Measurements from ENCODE around the gene RETREG3. TPM values are rescaled to one million over a fixed set of nuclear protein-coding genes. Genes with fewer than 3 reads are reported as not detected.
A peak's percentile ranks its signal among the peaks of the same experiment; 100 is the strongest.

RETREG3 gene
- total and polyA plus RNA-seq, 2 of the 13 experiments (the other 11 are each of a cell fraction or from before 2014, with no cell fraction given) = 47.0 to 55.8 TPM

DNA sequence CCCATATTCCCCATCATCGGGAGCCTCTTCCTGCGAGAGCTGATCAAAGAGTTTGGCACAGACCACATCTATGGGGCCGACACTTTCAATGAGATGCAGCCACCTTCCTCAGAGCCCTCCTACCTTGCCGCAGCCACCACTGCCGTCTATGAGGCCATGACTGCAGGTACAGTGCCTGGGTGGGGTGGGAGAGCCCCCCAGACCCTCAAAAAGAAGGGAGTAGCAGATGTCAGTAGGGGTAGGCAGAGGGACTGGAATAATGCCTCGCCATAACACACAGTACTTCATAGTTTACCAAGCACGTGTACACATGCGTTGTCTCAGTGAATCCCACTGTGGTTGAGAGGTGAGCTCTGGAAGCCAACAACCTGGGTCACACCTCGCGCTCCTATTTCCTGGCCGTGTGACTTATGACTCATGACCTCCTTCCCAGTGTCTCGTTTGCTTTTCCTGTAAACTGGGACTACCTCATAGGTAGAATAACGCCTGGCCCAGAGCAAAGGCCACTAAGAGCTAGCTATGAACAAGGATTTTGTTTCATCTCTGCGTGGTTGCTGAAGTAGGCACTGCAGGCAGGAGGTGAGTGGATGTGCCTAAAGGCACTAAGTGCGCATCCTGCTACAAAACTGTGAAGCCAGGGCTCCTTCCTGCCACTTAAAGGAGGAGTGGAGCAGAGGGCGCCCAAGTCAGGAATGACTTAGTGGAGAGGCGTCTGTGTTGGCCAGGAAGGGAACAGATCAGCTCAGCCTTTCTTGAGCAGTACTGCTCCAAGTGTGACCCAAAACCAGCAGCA lies 67.9 kb downstream of the RETREG3 start (continued):
- TF ChIP-seq, protein P1, sequence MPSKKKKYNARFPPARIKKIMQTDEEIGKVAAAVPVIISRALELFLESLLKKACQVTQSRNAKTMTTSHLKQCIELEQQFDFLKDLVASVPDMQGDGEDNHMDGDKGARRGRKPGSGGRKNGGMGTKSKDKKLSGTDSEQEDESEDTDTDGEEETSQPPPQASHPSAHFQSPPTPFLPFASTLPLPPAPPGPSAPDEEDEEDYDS (CRISPR knock-in tag; IDR thresholded peaks at IDR 0.05) = peak; percentile 77
- TF ChIP-seq ZFP82 (CRISPR knock-in tag; IDR thresholded peaks at IDR 0.05; ENCODE audit: borderline replicate concordance) (peak; percentile 49; the same call in 1 of the 2 replicates), HOXA9 (CRISPR knock-in tag; IDR thresholded peaks at IDR 0.05; ENCODE audit: borderline replicate concordance) (0 out of 2 replicates have a peak, but pooled peaks have one; percentile 22), MYC (CRISPR knock-in tag; IDR thresholded peaks at IDR 0.05; ENCODE audit: borderline replicate concordance) (peak; percentile 74; the same call in 1 of the 2 replicates), ZNF121 (CRISPR knock-in tag; IDR thresholded peaks at IDR 0.05) (peak; percentile 56; the same call in 1 of the 2 replicates), NAIF1 (CRISPR knock-in tag; IDR thresholded peaks at IDR 0.05; ENCODE audit: borderline replicate concordance) (0 out of 2 replicates have a peak, but pooled peaks have one; percentile 44), YEATS2 (CRISPR knock-in tag; IDR thresholded peaks at IDR 0.05; ENCODE audit: borderline replicate concordance) (peak; percentile 77; the same call in 1 of the 2 replicates), REPIN1 (CRISPR knock-in tag; IDR thresholded peaks at IDR 0.05; ENCODE audit: borderline replicate concordance, low read depth) (peak; percentile 33; the same call in 1 of the 2 replicates), ZNF7 (CRISPR knock-in tag; IDR thresholded peaks at IDR 0.05) (0 out of 2 replicates have a peak, but pooled peaks have one; percentile 2), HOXD1 (CRISPR knock-in tag; IDR thresholded peaks at IDR 0.05) (peak; percentile 39; the same call in 1 of the 2 replicates)
- TF ChIP-seq, protein P2, sequence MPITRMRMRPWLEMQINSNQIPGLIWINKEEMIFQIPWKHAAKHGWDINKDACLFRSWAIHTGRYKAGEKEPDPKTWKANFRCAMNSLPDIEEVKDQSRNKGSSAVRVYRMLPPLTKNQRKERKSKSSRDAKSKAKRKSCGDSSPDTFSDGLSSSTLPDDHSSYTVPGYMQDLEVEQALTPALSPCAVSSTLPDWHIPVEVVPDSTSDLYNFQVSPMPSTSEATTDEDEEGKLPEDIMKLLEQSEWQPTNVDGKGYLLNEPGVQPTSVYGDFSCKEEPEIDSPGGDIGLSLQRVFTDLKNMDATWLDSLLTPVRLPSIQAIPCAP (CRISPR knock-in tag; IDR thresholded peaks at IDR 0.05; ENCODE audit: low read depth) = 0 out of 2 replicates have a peak, but pooled peaks have one; percentile 27
- TF ChIP-seq, protein P3, sequence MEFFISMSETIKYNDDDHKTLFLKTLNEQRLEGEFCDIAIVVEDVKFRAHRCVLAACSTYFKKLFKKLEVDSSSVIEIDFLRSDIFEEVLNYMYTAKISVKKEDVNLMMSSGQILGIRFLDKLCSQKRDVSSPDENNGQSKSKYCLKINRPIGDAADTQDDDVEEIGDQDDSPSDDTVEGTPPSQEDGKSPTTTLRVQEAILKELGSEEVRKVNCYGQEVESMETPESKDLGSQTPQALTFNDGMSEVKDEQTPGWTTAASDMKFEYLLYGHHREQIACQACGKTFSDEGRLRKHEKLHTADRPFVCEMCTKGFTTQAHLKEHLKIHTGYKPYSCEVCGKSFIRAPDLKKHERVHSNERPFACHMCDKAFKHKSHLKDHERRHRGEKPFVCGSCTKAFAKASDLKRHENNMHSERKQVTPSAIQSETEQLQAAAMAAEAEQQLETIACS (CRISPR knock-in tag; IDR thresholded peaks at IDR 0.05) = no peak
- TF ChIP-seq, protein P4, sequence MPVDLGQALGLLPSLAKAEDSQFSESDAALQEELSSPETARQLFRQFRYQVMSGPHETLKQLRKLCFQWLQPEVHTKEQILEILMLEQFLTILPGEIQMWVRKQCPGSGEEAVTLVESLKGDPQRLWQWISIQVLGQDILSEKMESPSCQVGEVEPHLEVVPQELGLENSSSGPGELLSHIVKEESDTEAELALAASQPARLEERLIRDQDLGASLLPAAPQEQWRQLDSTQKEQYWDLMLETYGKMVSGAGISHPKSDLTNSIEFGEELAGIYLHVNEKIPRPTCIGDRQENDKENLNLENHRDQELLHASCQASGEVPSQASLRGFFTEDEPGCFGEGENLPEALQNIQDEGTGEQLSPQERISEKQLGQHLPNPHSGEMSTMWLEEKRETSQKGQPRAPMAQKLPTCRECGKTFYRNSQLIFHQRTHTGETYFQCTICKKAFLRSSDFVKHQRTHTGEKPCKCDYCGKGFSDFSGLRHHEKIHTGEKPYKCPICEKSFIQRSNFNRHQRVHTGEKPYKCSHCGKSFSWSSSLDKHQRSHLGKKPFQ (CRISPR knock-in tag; IDR thresholded peaks at IDR 0.05; ENCODE audit: insufficient replicate concordance) = peak; percentile 98
- TF ChIP-seq, protein P5, sequence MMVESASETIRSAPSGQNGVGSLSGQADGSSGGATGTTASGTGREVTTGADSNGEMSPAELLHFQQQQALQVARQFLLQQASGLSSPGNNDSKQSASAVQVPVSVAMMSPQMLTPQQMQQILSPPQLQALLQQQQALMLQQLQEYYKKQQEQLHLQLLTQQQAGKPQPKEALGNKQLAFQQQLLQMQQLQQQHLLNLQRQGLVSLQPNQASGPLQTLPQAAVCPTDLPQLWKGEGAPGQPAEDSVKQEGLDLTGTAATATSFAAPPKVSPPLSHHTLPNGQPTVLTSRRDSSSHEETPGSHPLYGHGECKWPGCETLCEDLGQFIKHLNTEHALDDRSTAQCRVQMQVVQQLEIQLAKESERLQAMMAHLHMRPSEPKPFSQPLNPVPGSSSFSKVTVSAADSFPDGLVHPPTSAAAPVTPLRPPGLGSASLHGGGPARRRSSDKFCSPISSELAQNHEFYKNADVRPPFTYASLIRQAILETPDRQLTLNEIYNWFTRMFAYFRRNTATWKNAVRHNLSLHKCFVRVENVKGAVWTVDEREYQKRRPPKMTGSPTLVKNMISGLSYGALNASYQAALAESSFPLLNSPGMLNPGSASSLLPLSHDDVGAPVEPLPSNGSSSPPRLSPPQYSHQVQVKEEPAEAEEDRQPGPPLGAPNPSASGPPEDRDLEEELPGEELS (CRISPR knock-in tag; IDR thresholded peaks at IDR 0.05) = peak; percentile 82

All from HepG2 (cell line).